ENCODE measurements around the gene ZSCAN23. TPM values are rescaled to one million over a fixed set of nuclear protein-coding genes. Genes with fewer than 3 reads are reported as not detected.

The ZSCAN23 gene
- total RNA-seq, 1 experiment from 2014 or later = 3.0 TPM

DNA sequence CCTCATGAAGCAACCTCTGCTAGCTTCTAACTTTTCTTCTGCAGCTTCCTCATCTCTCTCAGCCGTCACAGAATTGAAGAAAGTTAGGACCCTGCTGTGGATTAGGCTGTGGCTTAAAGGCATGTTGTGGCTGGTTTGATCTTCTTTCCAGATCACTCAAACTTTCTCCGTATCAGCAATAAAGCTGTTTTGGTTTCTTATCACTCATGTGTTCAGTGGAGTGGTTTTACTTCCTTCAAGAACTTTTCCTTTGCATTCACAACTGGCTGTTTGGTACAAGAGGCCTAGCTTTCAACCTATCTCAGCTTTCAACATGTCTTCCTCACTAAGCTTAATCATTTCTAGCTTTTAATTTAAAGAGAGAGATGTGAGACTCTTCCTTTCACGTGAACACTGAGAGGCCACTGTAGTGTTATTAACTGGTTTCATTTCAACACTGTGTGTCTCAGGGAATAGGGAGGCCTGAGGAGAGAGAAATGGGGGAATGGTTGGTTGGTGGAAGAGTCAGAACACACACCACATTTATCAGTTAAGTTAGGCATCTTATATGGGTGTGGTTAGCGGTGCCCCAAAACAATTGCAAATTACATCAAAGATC lies 17.2 kb downstream of the ZSCAN23 start:
- H3K4me3 Mint-ChIP-seq (ENCODE audit: unreplicated experiment) = no peak overlapping the region
- H3K27me3 Mint-ChIP-seq (ENCODE audit: insufficient read depth, unreplicated experiment) = no peaks in the 10 kb centered on the region
- ChIA-PET POLR2A (interaction anchor here (0.6 to 1.9 kb wide), 5 partner anchors 9 to 319 kb away, joined by 3 to 5 read pairs (median 4); no protein-coding TSS in a partner anchor), CTCF (interaction anchor here (0.9 kb wide), 1 partner anchor 32 kb away, joined by 3 read pairs; no protein-coding TSS in a partner anchor)
- H3K27ac Mint-ChIP-seq (ENCODE audit: low read depth, unreplicated experiment) = no peak overlapping the region
- TF ChIP-seq, protein P1, sequence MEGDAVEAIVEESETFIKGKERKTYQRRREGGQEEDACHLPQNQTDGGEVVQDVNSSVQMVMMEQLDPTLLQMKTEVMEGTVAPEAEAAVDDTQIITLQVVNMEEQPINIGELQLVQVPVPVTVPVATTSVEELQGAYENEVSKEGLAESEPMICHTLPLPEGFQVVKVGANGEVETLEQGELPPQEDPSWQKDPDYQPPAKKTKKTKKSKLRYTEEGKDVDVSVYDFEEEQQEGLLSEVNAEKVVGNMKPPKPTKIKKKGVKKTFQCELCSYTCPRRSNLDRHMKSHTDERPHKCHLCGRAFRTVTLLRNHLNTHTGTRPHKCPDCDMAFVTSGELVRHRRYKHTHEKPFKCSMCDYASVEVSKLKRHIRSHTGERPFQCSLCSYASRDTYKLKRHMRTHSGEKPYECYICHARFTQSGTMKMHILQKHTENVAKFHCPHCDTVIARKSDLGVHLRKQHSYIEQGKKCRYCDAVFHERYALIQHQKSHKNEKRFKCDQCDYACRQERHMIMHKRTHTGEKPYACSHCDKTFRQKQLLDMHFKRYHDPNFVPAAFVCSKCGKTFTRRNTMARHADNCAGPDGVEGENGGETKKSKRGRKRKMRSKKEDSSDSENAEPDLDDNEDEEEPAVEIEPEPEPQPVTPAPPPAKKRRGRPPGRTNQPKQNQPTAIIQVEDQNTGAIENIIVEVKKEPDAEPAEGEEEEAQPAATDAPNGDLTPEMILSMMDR (IDR thresholded peaks at IDR 0.05; ENCODE audit: unreplicated experiment) = no peak
- no peak for DNase-seq (ENCODE audit: unreplicated experiment)
- no peaks in the 10 kb centered on the region for H3K9me3 Mint-ChIP-seq (ENCODE audit: unreplicated experiment)
- no TSS peak for BruUV-seq (replicated peaks)
- peaks cover 31% of the 10 kb centered on the region for H3K36me3 Mint-ChIP-seq (ENCODE audit: insufficient read depth, unreplicated experiment)
- peaks cover 6% of the 10 kb centered on the region for H3K4me1 Mint-ChIP-seq (ENCODE audit: insufficient read depth, unreplicated experiment)
- intact Hi-C loops (cut with micrococcal nuclease) = no loop called here

DNA sequence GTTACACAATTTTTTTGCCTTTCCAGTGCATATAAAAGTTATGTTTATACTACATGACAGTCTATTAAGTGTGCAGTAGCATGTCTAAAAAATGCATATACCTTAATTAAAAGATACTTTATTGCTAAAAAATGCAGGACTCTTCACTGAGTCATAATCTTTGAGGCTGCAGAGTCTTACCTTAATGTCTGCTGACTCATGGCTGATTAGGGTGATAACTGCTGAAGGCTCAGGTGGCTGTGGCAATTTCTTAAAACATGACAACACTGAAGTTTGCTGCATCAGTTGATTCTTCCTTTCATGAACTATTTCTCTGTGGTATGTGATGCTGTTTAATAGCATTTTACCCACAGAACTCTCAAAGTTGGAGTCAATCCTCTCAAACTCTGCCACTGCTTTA lies 19.1 kb downstream of the ZSCAN23 start:
- POLR2A ChIA-PET = interaction anchor here (0.7 to 1.1 kb wide), 2 partner anchors 24 to 979 kb away, joined by 3 to 4 read pairs; no protein-coding TSS in a partner anchor
- BruUV-seq (replicated peaks) = no TSS peak

DNA sequence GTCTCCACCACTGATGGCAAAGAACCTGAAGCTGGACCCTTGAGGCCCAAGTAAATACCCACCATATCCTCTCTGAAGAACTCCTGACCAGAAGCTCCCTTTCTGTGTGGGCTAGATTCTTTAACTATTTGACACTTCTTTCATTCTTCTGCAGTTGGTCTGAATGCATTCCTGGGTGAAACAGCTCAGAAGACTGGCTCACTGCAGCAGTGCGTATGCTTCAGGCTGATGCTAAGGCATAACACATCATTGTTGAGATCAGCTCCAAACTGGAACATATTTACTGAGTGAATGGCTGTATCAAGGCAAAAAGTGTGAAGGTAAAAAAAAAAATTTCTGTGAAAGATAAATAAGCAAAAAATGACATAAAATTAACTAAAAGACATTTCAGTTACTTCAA lies 19.7 kb downstream of the ZSCAN23 start:
- BruUV-seq (replicated peaks) = no TSS peak
- Mint-ChIP-seq H3K27ac (ENCODE audit: low read depth, unreplicated experiment) (no peak overlapping the region), H3K27me3 (ENCODE audit: insufficient read depth, unreplicated experiment) (no peaks in the 10 kb centered on the region), H3K9me3 (ENCODE audit: unreplicated experiment) (no peaks in the 10 kb centered on the region), H3K36me3 (ENCODE audit: insufficient read depth, unreplicated experiment) (peaks cover 31% of the 10 kb centered on the region), H3K4me3 (ENCODE audit: unreplicated experiment) (no peak overlapping the region), H3K4me1 (ENCODE audit: insufficient read depth, unreplicated experiment) (peaks cover 6% of the 10 kb centered on the region)
- no peak for DNase-seq (ENCODE audit: unreplicated experiment)
- TF ChIP-seq, protein P1 (IDR thresholded peaks at IDR 0.05; ENCODE audit: unreplicated experiment) = no peak
- ChIA-PET POLR2A (interaction anchor here (0.7 to 1.6 kb wide), 3 partner anchors 9 to 980 kb away, joined by 3 to 5 read pairs (median 4); no protein-coding TSS in a partner anchor), CTCF (interaction anchor here (0.6 kb wide), 1 partner anchor 65 kb away, joined by 3 read pairs; no protein-coding TSS in a partner anchor)
- intact Hi-C loops (cut with micrococcal nuclease) = no loop called here

More for the DNA sequence above, 19.1 kb downstream of the ZSCAN23 start:
- H3K4me1 Mint-ChIP-seq (ENCODE audit: insufficient read depth, unreplicated experiment) = peaks cover 6% of the 10 kb centered on the region
- DNase-seq (ENCODE audit: unreplicated experiment) = no peak
- intact Hi-C loops (cut with micrococcal nuclease) = no loop called here
- no peaks in the 10 kb centered on the region for H3K27me3 Mint-ChIP-seq (ENCODE audit: insufficient read depth, unreplicated experiment)
- CTCF ChIA-PET = no interaction called here
- no peaks in the 10 kb centered on the region for H3K9me3 Mint-ChIP-seq (ENCODE audit: unreplicated experiment)
- H3K36me3 Mint-ChIP-seq (ENCODE audit: insufficient read depth, unreplicated experiment) = peaks cover 31% of the 10 kb centered on the region
- TF ChIP-seq, protein P1 (IDR thresholded peaks at IDR 0.05; ENCODE audit: unreplicated experiment) = no peak
- H3K4me3 Mint-ChIP-seq (ENCODE audit: unreplicated experiment) = no peak overlapping the region
- no peak overlapping the region for H3K27ac Mint-ChIP-seq (ENCODE audit: low read depth, unreplicated experiment)

DNA sequence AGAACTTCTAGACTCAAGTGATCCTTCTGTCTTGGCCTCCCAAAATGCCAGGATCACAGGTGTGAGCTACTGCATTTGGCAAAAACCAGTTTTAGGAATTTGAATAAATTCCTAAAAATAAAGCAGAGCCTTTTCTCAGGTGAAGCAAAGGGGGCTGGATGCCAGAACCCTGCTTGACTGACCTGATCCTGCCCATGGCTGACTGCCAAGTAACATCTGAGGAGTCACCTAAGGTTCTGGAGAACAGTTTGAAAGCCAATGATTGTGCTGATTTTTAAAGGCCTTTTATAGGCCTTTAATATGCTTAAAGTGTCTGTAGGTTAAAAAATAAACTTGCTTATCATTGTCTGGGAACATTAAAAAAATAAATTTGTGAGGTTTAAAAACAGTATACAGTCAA lies 29.6 kb downstream of the ZSCAN23 start:
- DNase-seq (ENCODE audit: unreplicated experiment) = peak; percentile 8
- Mint-ChIP-seq H3K36me3 (ENCODE audit: insufficient read depth, unreplicated experiment) (no peaks in the 10 kb centered on the region), H3K27me3 (ENCODE audit: insufficient read depth, unreplicated experiment) (no peaks in the 10 kb centered on the region), H3K27ac (ENCODE audit: low read depth, unreplicated experiment) (no peak overlapping the region), H3K4me3 (ENCODE audit: unreplicated experiment) (no peak overlapping the region), H3K9me3 (ENCODE audit: unreplicated experiment) (no peaks in the 10 kb centered on the region), H3K4me1 (ENCODE audit: insufficient read depth, unreplicated experiment) (no peaks in the 10 kb centered on the region)
- TF ChIP-seq, protein P1 (IDR thresholded peaks at IDR 0.05; ENCODE audit: unreplicated experiment) = no peak
- ChIA-PET CTCF (no interaction called here), POLR2A (no interaction called here)
- intact Hi-C loops (cut with micrococcal nuclease) = no loop called here
- no TSS peak for BruUV-seq (replicated peaks)

All from MCF 10A (cell line).